IMR-90 (cell line): Measurements from ENCODE around the gene KDM2B. TPM values are rescaled to one million over a fixed set of nuclear protein-coding genes. Genes with fewer than 3 reads are reported as not detected.

Experiments
- ATAC-seq: fragments of 200-7000 bp; cut with Tn5 transposase; 2 replicates; pipeline ENCODE4 v1.9.1; 2020; ENCODE audit warnings: low read depth, mild to moderate bottlenecking, moderate library complexity
- BruUV-seq: library from RNA; stranded (reverse); fragments of 400-500 nt; replicated peaks from 2 replicates; lab custom pipeline; 2021; lab: Mats Ljungman, UMichigan
- CTCF ChIA-PET: fragments of 300-600 bp; formaldehyde crosslinking; extraction: SDS; loops from one replicate; lab custom pipeline; 2021; ENCODE audit warnings: antibody characterized with exemption; lab: Yijun Ruan, JAX
- POLR2A ChIA-PET: fragments of 300-600 bp; sonication (Branson Sonifier 250); formaldehyde crosslinking; loops from one replicate; lab custom pipeline; 2022; ENCODE audit warnings: antibody characterized with exemption; ENCODE audit not compliant: unreplicated experiment; lab: Charles Lee
- DNase-seq: peaks from one replicate; pipeline ENCODE4 v3.0.0; 2013
- H2AFZ ChIP-seq: replicated peaks from 2 replicates; pipeline ENCODE3; 2013; ENCODE audit warnings: low read length, mild to moderate bottlenecking; ENCODE audit not compliant: poor library complexity
- H2AK5ac ChIP-seq: 2 replicates; pipeline ENCODE4 v1.6.1; 2013; ENCODE audit warnings: low read depth, low read length, inconsistent platforms
- H2AK9ac ChIP-seq: replicated peaks from 2 replicates; pipeline ENCODE3; 2013; ENCODE audit warnings: mild to moderate bottlenecking, low read depth, low read length, moderate library complexity; ENCODE audit not compliant: poor library complexity
- H2BK120ac ChIP-seq: 2 replicates; pipeline ENCODE4 v1.6.1; 2013; ENCODE audit warnings: low read depth, low read length, inconsistent platforms
- H2BK15ac ChIP-seq: 3 replicates; pipeline ENCODE4 v1.6.1; 2013; ENCODE audit warnings: low read depth, low read length, inconsistent platforms
- H2BK20ac ChIP-seq: 2 replicates; pipeline ENCODE4 v1.6.1; 2013; ENCODE audit warnings: low read depth, mild to moderate bottlenecking, inconsistent platforms, low read length, moderate library complexity
- H2BK5ac ChIP-seq: 2 replicates; pipeline ENCODE4 v1.6.1; 2013; ENCODE audit warnings: mild to moderate bottlenecking, low read depth, low read length, inconsistent platforms; ENCODE audit not compliant: poor library complexity, severe bottlenecking
- H3K14ac ChIP-seq: replicated peaks from 2 replicates; pipeline ENCODE4 v1.6.1; 2013; ENCODE audit warnings: low read depth, low read length, inconsistent platforms
- H3K18ac ChIP-seq: 2 replicates; pipeline ENCODE4 v1.6.1; 2013; ENCODE audit warnings: low read depth, low read length, control low read depth
- H3K23ac ChIP-seq: 2 replicates; pipeline ENCODE4 v1.6.1; 2013; ENCODE audit warnings: low read depth, low read length, inconsistent platforms
- H3K27ac ChIP-seq: 2 replicates; pipeline ENCODE4 v1.5.1; 2013; ENCODE audit warnings: mild to moderate bottlenecking, control low read depth, low read length; ENCODE audit not compliant: insufficient read depth
- H3K27me3 ChIP-seq: 2 replicates; pipeline ENCODE4 v1.6.1; 2013; ENCODE audit warnings: low read length; ENCODE audit not compliant: control insufficient read depth, insufficient read depth
- H3K36me3 ChIP-seq: 2 replicates; pipeline ENCODE4 v1.6.1; 2013; ENCODE audit warnings: low read length, mixed read lengths; ENCODE audit not compliant: control insufficient read depth, insufficient read depth
- H3K4ac ChIP-seq: 2 replicates; pipeline ENCODE4 v1.6.1; 2013; ENCODE audit warnings: low read depth, low read length, inconsistent platforms
- H3K4me1 ChIP-seq: 2 replicates; pipeline ENCODE4 v1.6.1; 2013; ENCODE audit warnings: low read length, mixed read lengths; ENCODE audit not compliant: control insufficient read depth, insufficient read depth
- H3K4me2 ChIP-seq: 2 replicates; pipeline ENCODE4 v1.6.1; 2013; ENCODE audit warnings: low read depth, mild to moderate bottlenecking, control low read depth, low read length, moderate library complexity
- H3K4me3 ChIP-seq: 2 replicates; pipeline ENCODE4 v1.5.1; 2013; ENCODE audit warnings: low read depth, mild to moderate bottlenecking, control low read depth, low read length, moderate library complexity; ENCODE audit not compliant: insufficient read depth
- H3K56ac ChIP-seq: 2 replicates; pipeline ENCODE4 v1.6.1; 2013; ENCODE audit warnings: low read length, inconsistent platforms; ENCODE audit not compliant: insufficient read depth; ENCODE audit errors: extremely low read depth
- H3K79me1 ChIP-seq, 2 experiments: 2 replicates each; pipeline ENCODE4 v1.6.1; 2013; ENCODE audit warnings: low read length in 2 of 2, inconsistent platforms in 1 of 2, low read depth in 1 of 2
- H3K9ac ChIP-seq: 2 replicates; pipeline ENCODE4 v1.6.1; 2013; ENCODE audit warnings: low read depth, low read length, control low read depth
- H3K9me1 ChIP-seq: 2 replicates; pipeline ENCODE4 v1.6.1; 2013; ENCODE audit warnings: low read length, inconsistent platforms; ENCODE audit not compliant: insufficient read depth
- H3K9me3 ChIP-seq: 2 replicates; pipeline ENCODE4 v1.6.1; 2013; ENCODE audit warnings: low read length; ENCODE audit not compliant: control insufficient read depth, insufficient read depth
- H4K20me1 ChIP-seq: 2 replicates; pipeline ENCODE4 v1.6.1; 2013; ENCODE audit warnings: low read length, inconsistent platforms; ENCODE audit not compliant: insufficient read depth
- H4K5ac ChIP-seq: 2 replicates; pipeline ENCODE4 v1.6.1; 2013; ENCODE audit warnings: mild to moderate bottlenecking, low read depth, low read length, control low read depth
- H4K8ac ChIP-seq, 2 experiments: 2 replicates each; pipeline ENCODE4 v1.6.1; 2013; ENCODE audit warnings: low read depth in 2 of 2, low read length in 2 of 2, control low read depth in 1 of 2, inconsistent platforms in 1 of 2
- H4K91ac ChIP-seq: 2 replicates; pipeline ENCODE4 v1.6.1; 2013; ENCODE audit warnings: low read depth, low read length, inconsistent platforms; ENCODE audit not compliant: insufficient read depth
- BHLHE40 ChIP-seq: fragments of 150-350 bp; IDR thresholded peaks from 2 replicates; pipeline ENCODE4 v1.6.1; 2016; ENCODE audit warnings: mild to moderate bottlenecking, low read depth, low read length
- CEBPB ChIP-seq: IDR thresholded peaks from 2 replicates; pipeline ENCODE4 v1.6.1; 2012; ENCODE audit warnings: low read depth, low read length, improper control_type of control experiment
- CTCF ChIP-seq: conservative IDR thresholded peaks from 2 replicates; pipeline ENCODE4 v1.5.1; 2012; ENCODE audit warnings: mild to moderate bottlenecking, low read depth, low read length, improper control_type of control experiment
- FOS ChIP-seq: fragments of 150-350 bp; IDR thresholded peaks from 2 replicates; pipeline ENCODE4 v1.6.1; 2016; ENCODE audit warnings: low read depth, low read length
- MAZ ChIP-seq: IDR thresholded peaks from 2 replicates; pipeline ENCODE4 v1.6.1; 2012; ENCODE audit warnings: low read depth, mild to moderate bottlenecking, low read length, improper control_type of control experiment, moderate library complexity, borderline replicate concordance
- MXI1 ChIP-seq: IDR thresholded peaks from 2 replicates; pipeline ENCODE4 v1.6.1; 2012; ENCODE audit warnings: low read depth, mild to moderate bottlenecking, low read length, moderate library complexity, borderline replicate concordance
- NFE2L2 ChIP-seq: fragments of 150-350 bp; IDR thresholded peaks from 2 replicates; pipeline ENCODE4 v1.6.1; 2016; ENCODE audit warnings: low read depth, mild to moderate bottlenecking, low read length
- RAD21 ChIP-seq: IDR thresholded peaks from 2 replicates; pipeline ENCODE4 v1.6.1; 2012; ENCODE audit warnings: low read length, improper control_type of control experiment
- RCOR1 ChIP-seq: IDR thresholded peaks from 2 replicates; pipeline ENCODE4 v1.6.1; 2012; ENCODE audit warnings: mild to moderate bottlenecking, low read length, improper control_type of control experiment; ENCODE audit not compliant: insufficient replicate concordance
- RFX5 ChIP-seq: IDR thresholded peaks from 2 replicates; pipeline ENCODE4 v1.8.0; 2012; ENCODE audit warnings: low read depth, mild to moderate bottlenecking, low read length, moderate library complexity
- SMC3 ChIP-seq: fragments of 150-350 bp; IDR thresholded peaks from 2 replicates; pipeline ENCODE4 v1.6.1; 2016; ENCODE audit warnings: low read depth, mild to moderate bottlenecking, antibody characterized with exemption, low read length, moderate library complexity
- WGBS, 2 experiments: methylation state at CpG; one replicate each; pipeline versions ENCODE4 v1.1.5 to v1.1.7; 2013; ENCODE audit warnings: missing lambda C conversion rate in 2 of 2; ENCODE audit not compliant: insufficient read length in 1 of 2; ENCODE audit errors: extremely low coverage in 2 of 2; 5-methylcytosine and 5-hydroxymethylcytosine counted together
- dilution Hi-C: fragments of 300-500 bp; cut with HindIII; formaldehyde crosslinking; loops from one replicate; pipeline ENCODE4 v1.14.3; 2018; ENCODE audit warnings: low sequenced_read_pairs; ENCODE audit not compliant: unreplicated experiment
- in situ Hi-C: fragments of 300-500 bp; cut with MboI; formaldehyde crosslinking; loops from 3 replicates; pipeline ENCODE4 v1.14.3; 2019; ENCODE audit warnings: low sequenced_read_pairs, inconsistent platforms, mixed read lengths
- intact Hi-C: fragments of 100-400 bp; cut with micrococcal nuclease; formaldehyde crosslinking; loops from 2 replicates; pipeline ENCODE4 v1.10.0; 2022
- polyA plus RNA-seq, 3 experiments: library from polyadenylated mRNA; depleted of rRNA; stranded (reverse); fragments of >200 nt; gene quantifications; 2 replicates each; pipeline ENCODE4 v1.2.3, GENCODE V29; 2012; ENCODE audit warnings: low replicate concordance in 1 of 3
- total RNA-seq: library from RNA; depleted of rRNA; stranded (reverse); fragments of >200 nt; gene quantifications from 2 replicates; pipeline ENCODE4 v1.2.3, GENCODE V29; 2012

KDM2B gene
- total and polyA plus RNA-seq, 2 of the 4 experiments (the other 2 are of a cell fraction) = 22.6 to 24.2 TPM

GRCh38 chr12:121579190-121579791 is 1.5 kb downstream of the KDM2B start (continued):
- TF ChIP-seq CEBPB = no peak

- peak overlapping the region; percentile 91 for H2BK120ac ChIP-seq
- no peaks in the 10 kb centered on the region for H4K20me1 ChIP-seq
- H3K27me3 ChIP-seq = no peaks in the 10 kb centered on the region
- peak; percentile 8 for ATAC-seq
- H3K36me3 ChIP-seq = peaks cover 12% of the 10 kb centered on the region
- in situ Hi-C loops (no loop called here), dilution Hi-C loops (no loop called here), intact Hi-C loops (no loop called here)
- H3K79me1 ChIP-seq = peaks cover 28 to 58% of the 10 kb centered on the region in 2 experiments
- H2AK9ac ChIP-seq = peak overlapping the region; percentile 83
- H3K14ac ChIP-seq = peak overlapping the region; percentile 76
- H4K91ac ChIP-seq = peak overlapping the region; percentile 96
- H3K4me1 ChIP-seq = peaks cover 26% of the 10 kb centered on the region
- peak overlapping the region; percentile 93 for H3K23ac ChIP-seq
- peaks cover 8% of the 10 kb centered on the region for H3K9me1 ChIP-seq
- peak overlapping the region; percentile 68 for H3K18ac ChIP-seq
- POLR2A ChIA-PET = interaction anchor here (0.6 to 0.7 kb wide), 3 partner anchors 190 to 763 kb away, joined by 3 to 4 read pairs (median 3); no protein-coding TSS in a partner anchor
- H3K9me3 ChIP-seq = no peaks in the 10 kb centered on the region
- peak overlapping the region; percentile 64 for H3K4me3 ChIP-seq
- H4K5ac ChIP-seq = peak overlapping the region; percentile 79
- peak overlapping the region; percentile 85 for H2BK5ac ChIP-seq
- H3K27ac ChIP-seq = peak overlapping the region; percentile 96
- WGBS, 2 experiments = 6% methylated on average over 28 of the region's 77 CpGs; no CpG with 5 or more reads in 1 of the 2 experiments
- peak overlapping the region; percentile 89 for H3K4ac ChIP-seq
- DNase-seq = peak; percentile 21
- no TSS peak for BruUV-seq
- peak overlapping the region; percentile 83 to 93 for H4K8ac ChIP-seq
- H2AK5ac ChIP-seq = peak overlapping the region; percentile 91
- CTCF ChIA-PET = interaction anchor here (1.1 to 1.4 kb wide), 2 partner anchors 26 to 794 kb away, joined by 5 to 6 read pairs; no protein-coding TSS in a partner anchor
- peak overlapping the region; percentile 87 for H2AFZ ChIP-seq
- peak overlapping the region; percentile 58; the same call in 1 of the 2 replicates for H3K56ac ChIP-seq
- peak overlapping the region; percentile 91; the same call in 1 of the 3 replicates for H2BK15ac ChIP-seq
- H2BK20ac ChIP-seq = peak overlapping the region; percentile 81; the same call in 1 of the 2 replicates
- H3K9ac ChIP-seq = peak overlapping the region; percentile 70
- H3K4me2 ChIP-seq = peak overlapping the region; percentile 91
- TF ChIP-seq RCOR1 (no peak), RFX5 (no peak), FOS (no peak), CTCF (no peak), SMC3 (no peak), RAD21 (no peak), MAZ (peak; percentile 46; the same call in 1 of the 2 replicates), MXI1 (peak; percentile 99), NFE2L2 (no peak), CEBPB (no peak), BHLHE40 (no peak)
Measured at GRCh38 chr12:121578230-121579189, 2.3 kb downstream of the KDM2B start.
